GM19467 (cell line): ENCODE measurements around the gene SRGAP2B.
"Not testable (repeated sequence)": the region's sequence is repeated elsewhere in the genome, so short reads cannot be mapped to it uniquely, and the experiment has no call there.

ENCODE experiments used
- ATAC-seq: cut with Tn5 transposase; IDR thresholded peaks from one replicate; pipeline ENCODE4 v1.9.1; 2021; ENCODE audit warnings: mild to moderate bottlenecking, moderate library complexity; ENCODE audit not compliant: unreplicated experiment

Gene SRGAP2B

GRCh38 chr1:145000074-145000742 lies 94.9 kb downstream of the SRGAP2B start:
- not testable (repeated sequence) for ATAC-seq

DNA sequence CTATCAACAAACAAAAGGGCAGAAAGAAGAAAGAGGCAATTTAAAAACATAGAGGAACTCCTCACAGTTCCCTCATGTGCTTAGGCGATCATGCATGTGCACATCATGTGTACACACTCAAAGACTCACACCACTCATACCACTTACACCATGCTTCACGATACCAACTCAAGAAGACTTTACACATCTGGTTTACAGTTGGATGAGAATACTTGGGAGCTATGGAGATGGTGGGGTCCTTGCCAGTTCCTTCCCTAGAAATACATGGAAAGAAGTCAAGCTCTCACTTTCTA lies 96.2 kb downstream of the SRGAP2B start:
- not testable (repeated sequence) for ATAC-seq

DNA sequence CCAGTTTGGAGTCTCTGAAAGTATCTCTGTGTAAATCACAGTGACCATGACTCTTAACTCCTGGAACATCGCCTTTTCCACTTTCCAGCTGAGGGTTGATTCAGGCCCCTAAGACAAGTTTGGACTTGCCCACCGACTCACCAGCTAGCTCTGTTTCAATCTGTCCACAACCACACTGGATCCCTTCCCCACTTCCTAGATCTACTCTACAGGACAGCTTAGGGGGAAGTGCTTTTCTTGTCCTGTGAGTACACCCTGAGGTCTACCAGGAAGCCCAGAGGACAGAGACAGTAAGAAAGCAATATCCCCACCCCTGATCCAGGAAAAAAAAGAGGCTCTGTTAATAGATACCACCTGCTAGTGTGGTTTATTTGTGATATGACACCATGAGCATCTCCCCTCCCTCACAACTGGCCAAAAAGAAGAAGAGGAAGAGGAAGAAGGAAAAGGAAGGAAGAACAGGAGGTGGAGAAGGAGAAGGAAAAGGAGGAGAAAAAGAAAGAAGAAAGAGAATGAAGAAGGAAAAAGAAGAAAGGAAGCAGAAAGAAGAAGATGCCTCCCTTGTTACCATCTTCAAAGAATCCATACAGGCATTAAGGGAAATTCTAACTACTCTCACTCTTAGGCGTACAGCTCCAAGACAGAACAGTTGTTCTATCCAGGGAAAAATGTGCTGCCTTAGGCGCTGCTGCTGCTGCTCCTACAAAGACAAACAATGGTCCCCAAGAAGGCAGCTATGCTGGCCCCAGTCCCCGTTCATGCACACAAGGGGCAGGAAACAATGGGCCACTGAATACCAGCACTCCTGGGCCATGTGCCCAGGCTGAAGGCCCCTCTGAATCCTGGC lies 96.8 kb downstream of the SRGAP2B start:
- not testable (repeated sequence) for ATAC-seq

GRCh38 chr1:144995833-144996410 lies 99.2 kb downstream of the SRGAP2B start:
- ATAC-seq: not testable (repeated sequence)

GRCh38 chr1:144992915-144993314 lies 102.2 kb downstream of the SRGAP2B start:
- ATAC-seq: not testable (repeated sequence)

- ATAC-seq: not testable (repeated sequence)
Observed at GRCh38 chr1:144990611-144991010, 104.5 kb downstream of the SRGAP2B start.

DNA sequence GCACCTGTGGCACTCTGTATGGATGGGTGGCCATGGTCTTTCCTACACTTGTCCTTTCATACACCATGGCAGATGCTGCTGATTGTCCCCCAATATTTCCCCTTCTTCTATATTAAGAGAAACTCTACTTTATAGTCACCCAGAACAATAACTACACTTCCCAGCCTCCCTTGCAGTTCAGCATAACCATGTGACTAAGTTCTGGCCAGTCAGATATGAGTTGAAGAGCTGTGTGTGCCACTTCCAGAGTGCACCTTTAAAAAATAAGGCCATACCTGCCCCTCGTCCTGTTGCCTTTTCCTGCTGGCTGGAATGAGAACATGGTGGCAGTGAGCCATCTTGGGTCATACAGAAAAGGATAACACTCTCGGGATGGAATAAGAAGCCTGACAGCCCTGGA lies 108.0 kb downstream of the SRGAP2B start:
- not testable (repeated sequence) for ATAC-seq

DNA sequence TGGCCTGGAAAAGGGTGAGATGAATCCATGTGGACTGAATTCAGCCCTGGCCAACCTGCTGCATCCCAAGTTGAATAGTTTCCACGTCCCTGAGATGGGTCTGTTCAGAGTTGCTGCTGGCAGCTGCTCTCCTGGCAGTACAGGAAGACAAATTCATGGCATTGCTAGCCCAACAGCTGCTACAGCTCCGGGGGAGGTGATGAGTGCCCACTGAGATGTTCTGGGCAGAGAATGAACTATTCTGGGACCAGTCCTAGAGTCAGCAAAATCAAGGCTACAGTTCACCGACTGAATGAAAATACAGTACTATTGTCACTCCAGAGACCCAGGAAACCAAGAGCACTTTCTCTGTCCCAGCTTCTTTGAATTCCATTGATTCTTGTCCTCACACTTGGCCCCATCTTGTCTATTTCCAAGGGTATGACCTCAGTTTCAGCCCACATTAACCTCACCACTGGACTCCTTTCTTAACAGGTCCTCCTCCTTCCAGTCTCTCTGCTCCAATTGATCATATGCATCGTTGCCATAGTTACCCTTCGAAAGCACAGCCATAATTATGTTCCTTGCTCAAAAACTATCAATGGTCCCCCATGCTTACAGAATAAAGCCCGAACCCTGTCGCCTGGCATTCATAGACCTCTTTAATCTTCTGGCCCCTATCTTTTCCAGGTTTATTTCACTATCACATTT lies 108.8 kb downstream of the SRGAP2B start:
- not testable (repeated sequence) for ATAC-seq

- ATAC-seq: not testable (repeated sequence)
Observed at GRCh38 chr1:144985550-144986170, 109.5 kb downstream of the SRGAP2B start.

- not testable (repeated sequence) for ATAC-seq
Observed at GRCh38 chr1:144982802-144983525, 112.2 kb downstream of the SRGAP2B start.

DNA sequence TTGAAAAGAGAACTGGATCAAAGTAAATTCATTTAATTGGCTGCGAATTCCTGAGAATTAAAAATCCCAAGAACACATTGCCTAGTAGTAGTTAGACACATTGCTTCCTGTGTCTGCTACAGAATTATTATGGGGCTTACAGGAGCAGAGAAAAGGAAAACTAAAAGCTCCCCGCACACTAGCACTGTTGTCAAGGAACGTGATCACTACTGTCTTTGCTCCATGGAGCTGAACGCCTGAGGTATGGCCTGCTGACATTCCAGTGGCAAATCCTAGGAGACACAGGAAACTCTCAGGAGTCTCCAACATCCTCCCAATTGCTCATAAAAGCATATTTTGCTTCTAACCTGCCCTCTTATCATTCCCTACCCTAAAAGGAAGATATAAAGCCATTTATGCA lies 114.0 kb downstream of the SRGAP2B start:
- not testable (repeated sequence) for ATAC-seq

DNA sequence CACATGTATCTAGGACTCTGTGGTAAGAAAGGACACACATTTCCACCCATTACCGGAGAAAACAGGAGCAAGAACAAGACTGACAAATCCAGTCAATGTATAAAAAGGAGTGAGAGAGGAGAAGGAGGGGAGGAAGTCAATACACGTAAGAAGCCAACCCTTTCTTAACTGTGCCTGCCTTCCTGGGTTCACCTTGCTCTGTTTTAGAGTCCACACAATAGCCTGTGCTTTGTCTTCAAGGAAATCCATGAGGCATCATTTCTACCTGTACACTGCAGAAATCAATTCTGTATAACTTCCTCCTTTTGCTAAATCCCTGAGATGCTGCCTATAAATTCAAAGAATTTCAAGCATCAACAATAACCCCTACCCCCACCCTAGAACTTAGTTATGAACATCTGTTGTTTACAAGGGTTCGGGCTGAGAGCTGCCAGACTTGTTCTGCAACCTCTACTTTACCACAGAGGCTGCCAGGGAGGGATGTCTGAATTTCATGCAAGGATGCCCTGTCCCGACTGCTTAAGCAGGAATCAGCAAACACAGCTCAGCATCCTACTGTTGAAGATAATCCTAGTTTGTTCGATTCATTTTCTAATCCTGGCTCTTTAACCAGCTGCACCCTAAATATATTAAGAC lies 115.0 kb downstream of the SRGAP2B start:
- not testable (repeated sequence) for ATAC-seq

DNA sequence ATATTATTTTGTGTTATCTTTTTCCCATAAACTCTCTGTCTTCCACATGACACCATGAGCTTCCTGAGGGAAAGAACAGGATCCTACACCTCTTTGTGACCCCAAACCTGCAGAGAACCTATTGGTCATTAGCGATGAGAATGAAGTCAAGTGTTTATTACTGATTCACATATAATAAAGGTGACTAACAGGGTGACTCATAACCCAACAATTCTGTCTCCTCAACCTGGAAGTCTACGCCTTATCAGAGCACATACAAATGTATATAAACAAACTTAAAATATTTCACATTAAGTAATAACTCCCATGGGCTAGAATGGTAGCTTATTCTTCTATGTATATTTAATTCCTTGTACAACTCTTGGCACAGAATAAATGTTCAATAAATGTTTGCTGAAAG lies 117.3 kb downstream of the SRGAP2B start:
- not testable (repeated sequence) for ATAC-seq

- ATAC-seq: not testable (repeated sequence)
Observed at GRCh38 chr1:144971936-144972335, 123.2 kb downstream of the SRGAP2B start.

DNA sequence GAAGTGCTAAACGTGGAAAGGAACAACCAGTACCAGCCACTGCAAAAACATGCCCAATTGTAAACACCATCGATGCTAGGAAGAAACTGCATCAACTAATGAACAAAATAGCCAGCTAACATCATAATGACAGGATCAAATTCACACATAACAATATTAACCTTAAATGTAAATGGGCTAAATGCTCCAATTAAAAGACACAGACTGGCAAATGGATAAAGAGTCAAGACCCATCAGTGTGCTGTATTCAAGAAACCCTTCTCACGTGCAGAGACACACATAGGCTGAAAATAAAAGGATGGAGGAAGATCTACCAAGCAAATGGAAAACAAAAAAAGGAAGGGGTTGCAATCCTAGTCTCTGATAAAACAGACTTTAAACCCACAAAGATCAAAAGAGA lies 128.6 kb downstream of the SRGAP2B start:
- ATAC-seq: not testable (repeated sequence)

GRCh38 chr1:144964765-144965164 lies 130.4 kb downstream of the SRGAP2B start:
- ATAC-seq: not testable (repeated sequence)

DNA sequence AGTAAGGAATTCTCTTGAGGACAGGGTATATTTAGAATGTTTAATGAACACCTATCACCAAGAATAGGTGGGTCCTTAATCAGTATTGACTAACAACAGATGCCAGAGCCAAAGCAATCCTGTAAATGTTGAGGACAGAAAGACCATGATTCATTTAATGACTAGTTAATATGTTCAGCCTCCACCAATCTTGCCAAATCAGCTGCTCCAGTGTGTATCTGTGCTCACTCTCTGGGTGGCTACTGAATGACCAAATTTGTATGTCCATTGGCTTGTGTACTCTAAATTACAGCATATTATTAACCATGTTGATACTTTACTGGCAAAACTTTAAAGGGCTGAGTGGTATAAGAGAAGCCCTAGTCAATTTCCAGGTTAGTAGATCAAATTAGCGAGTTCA lies 130.9 kb downstream of the SRGAP2B start:
- not testable (repeated sequence) for ATAC-seq

- ATAC-seq: not testable (repeated sequence)
Observed at GRCh38 chr1:144963571-144963970, 131.6 kb downstream of the SRGAP2B start.
